GM21723 (cell line): ENCODE data around the gene CYP1B1.
A peak's percentile ranks its signal among the peaks of the same experiment; 100 is the strongest.

Source experiments
- ATAC-seq: cut with Tn5 transposase; IDR thresholded peaks from one replicate; pipeline ENCODE4 v1.9.1; 2021; ENCODE audit warnings: mild to moderate bottlenecking, moderate library complexity; ENCODE audit not compliant: unreplicated experiment

Gene CYP1B1

GRCh38 chr2:38076710-38077430 lies 919 bp upstream of the CYP1B1 start:
- peak; percentile 51 for ATAC-seq

DNA sequence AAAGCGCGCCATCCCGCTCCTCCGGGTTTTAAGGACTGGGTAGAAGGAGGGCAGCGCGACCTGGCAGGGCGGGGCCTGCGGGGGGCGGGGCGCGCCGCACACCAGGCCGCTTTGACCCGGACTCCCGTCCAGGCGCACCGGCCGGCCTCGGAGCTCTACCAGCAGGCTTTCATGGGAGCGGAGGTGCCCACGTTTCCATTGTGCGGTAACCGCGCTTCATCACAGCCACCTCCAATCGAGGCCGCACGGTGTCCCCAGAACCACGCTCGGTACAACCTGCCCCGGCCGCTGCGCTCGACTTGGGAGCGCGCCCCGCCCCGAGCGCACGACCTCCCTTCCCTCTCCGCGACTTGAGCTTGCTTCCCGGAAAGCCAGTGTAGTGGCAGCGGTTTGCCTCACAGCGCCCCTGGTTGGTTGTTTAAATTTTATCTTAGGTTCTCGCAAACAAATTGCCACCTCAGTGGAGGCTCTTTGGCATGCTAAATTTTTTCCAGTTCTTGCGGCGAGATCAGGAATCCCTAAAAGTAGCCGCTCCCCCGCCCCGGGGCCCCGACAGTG lies 280 bp upstream of the CYP1B1 start:
- ATAC-seq: peak; percentile 50

- ATAC-seq: no peak
Observed at GRCh38 chr2:38074764-38075506, 1.0 kb downstream of the CYP1B1 start.

GRCh38 chr2:38074058-38074763 lies 1.7 kb downstream of the CYP1B1 start:
- no peak for ATAC-seq

- ATAC-seq: no peak
Observed at GRCh38 chr2:38073211-38074057, 2.5 kb downstream of the CYP1B1 start.

DNA sequence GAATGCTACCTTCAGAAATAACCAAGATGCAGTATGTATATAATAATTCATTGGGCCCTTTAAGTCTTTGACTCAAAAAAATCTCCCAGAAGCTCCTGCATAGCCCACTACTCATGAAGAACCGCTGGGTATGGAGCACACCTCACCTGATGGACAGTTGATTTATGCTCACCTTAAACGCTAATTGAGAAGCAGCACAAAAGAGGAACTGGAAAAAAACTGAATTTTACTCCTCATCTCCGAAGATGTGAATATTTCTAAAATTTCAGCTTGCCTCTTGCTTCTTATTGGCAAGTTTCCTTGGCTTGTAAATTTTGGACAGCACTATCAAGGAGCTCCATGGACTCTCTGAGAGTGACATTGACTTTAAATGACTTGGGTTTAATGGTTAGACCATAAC lies 5.5 kb downstream of the CYP1B1 start:
- ATAC-seq: no peak

DNA sequence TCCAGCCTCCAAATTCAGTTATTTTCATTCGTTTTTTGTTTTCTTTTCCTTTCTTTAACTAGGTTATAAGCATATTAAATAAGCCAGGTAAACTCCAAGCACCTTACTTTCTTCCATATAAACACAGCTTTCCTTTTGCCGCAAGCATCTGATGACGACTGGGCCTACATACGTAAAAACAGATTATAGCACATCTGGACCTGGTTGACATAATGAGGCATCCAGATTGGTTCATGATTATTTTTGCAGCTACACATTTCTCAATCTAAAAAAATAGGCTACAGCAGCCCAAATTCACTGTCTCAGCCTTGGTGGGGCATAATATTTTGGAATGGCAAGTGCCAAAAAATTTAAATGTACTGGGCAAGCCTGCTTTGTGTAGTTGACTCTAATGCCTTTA lies 7.7 kb downstream of the CYP1B1 start:
- no peak for ATAC-seq

- ATAC-seq: no peak
Observed at GRCh38 chr2:38066421-38067115, 9.4 kb downstream of the CYP1B1 start.

GRCh38 chr2:38065502-38066135 lies 10.3 kb downstream of the CYP1B1 start:
- ATAC-seq: no peak

- ATAC-seq: no peak
Observed at GRCh38 chr2:38064801-38065501, 11.0 kb downstream of the CYP1B1 start.

GRCh38 chr2:38060236-38061018 lies 15.5 kb downstream of the CYP1B1 start:
- ATAC-seq: no peak

- no peak for ATAC-seq
Observed at GRCh38 chr2:38057651-38058410, 18.1 kb downstream of the CYP1B1 start.

DNA sequence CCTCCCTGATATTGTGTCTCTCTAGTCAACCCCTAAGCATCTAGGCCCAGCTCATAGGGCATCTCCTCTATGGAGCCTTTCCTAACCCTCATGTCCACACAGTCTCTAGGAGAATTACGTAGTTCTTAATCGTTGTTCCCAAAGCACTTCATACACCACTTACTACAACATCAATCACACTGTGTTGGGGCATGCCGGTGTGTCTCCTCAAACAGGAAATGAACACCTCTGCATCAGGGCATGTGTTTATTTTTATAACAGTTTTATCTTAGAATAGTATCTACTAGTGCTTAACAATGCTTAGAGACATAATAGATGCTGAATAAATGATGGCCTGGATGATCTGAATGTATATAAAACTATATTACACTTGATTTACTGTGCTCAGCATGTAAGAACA lies 19.7 kb downstream of the CYP1B1 start:
- ATAC-seq: no peak

DNA sequence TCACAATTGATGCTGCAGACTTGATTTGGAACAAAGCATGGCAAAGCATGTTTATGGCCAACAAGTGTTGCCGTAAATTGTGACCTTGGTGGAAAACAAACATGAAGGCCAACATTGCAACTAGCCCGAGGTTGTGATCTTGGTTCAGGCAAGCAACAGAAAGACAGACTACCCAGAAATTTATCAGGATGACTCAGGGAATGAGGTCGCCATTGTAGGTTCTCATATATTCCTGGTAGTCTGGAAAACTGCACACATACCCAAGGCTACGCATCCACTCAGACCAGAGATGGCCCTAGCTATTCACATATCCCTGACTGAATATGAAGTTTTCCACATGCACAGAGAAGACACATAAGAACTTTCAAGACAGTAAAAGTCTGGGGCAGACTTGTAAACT lies 30.1 kb downstream of the CYP1B1 start:
- ATAC-seq: no peak

DNA sequence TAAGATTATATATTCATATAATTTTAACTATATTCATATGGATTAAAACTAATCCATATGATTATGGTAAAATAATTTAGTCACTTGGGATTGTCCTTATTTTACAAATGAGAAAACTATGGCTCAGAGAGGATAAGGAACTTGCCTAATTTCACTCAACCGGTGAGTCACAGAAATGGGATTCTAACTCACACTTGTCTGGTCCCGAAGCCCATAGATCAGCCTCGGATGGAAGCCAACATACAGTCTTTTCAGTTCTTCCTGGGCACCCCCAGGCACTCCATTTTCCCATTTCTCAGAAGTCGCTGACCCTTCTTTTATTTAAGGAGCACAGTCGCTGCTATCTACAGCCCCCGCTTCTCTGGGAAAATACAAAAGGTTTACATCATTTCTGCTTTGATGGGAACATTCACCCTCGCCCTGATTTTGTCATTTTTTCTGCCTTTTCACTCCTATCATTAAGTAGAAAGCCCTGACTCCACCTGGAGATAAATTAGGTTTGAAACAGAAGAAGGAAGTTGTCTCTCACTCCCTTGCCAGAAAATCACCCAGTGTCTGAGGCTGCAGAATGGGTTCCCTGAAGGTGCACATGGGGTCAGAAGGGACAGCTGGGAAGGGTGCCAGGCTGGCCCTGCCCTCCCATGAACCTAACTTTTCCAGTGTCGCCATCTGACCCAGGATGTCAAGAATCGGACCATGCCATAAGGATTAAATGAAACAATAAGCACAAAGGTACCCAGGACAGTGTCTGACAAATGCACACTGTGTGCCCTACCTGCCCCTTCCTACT lies 36.6 kb downstream of the CYP1B1 start:
- ATAC-seq: no peak

DNA sequence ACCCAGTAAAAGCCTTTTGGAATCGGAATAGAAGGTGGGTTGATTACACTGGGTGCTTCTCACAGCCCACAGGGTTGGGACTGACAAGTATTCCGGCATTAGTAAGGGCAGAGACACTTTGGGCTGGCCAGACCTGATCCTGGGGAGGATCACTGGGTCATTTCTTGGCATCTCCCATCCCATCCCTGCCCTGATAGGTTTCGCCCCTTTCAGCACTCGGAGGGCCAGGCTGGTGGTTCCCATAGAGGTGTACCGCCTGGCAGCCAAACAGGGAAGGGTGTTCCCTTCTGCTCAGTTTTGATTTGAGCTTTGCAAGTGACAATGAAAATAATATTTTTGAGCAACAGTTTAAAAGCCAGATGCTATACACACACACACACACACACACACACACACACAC lies 37.3 kb downstream of the CYP1B1 start:
- ATAC-seq: peak; percentile 10
